SK-N-MC (cell line): Measurements from ENCODE around the gene SLC38A10.

Experiments
- EZH2 ChIP-seq: fragments of 200-600 bp; sonication (generic); IDR thresholded peaks from one replicate; pipeline ENCODE4 v1.6.1; 2017; ENCODE audit warnings: antibody characterized with exemption
- POLR2AphosphoS5 ChIP-seq: IDR thresholded peaks from 2 replicates; pipeline ENCODE4 v1.6.1; 2012; ENCODE audit warnings: mild to moderate bottlenecking, low read depth, low read length, borderline replicate concordance

DNA sequence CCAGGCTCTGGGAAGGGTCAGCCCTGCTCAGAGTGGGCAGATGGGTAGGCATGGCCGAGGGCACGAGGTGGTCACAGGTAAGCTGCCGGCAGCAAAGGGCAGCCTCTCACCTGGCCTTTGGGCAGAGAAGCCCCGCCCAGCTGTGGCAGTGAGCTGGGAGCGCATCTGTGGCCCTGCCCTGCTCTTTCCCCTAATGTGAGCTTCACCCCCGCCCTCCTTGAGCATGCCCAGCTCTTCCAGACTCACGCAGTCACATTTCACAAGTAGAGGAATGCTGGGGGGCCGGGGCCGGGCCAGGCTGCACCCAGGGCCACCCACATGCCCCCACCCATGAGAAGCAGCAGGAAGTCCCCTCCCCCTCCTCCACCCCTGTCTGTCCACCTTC, 40.7 kb upstream of the SLC38A10 start:
- TF ChIP-seq POLR2AphosphoS5 (no peak), EZH2 (no peak)
